GM12801 (cell line): ENCODE data around the gene CORT.

ENCODE experiments used
- TF ChIP-seq, protein P1 (sequence below): IDR thresholded peaks from one replicate; pipeline ENCODE4 v1.5.1; 2011; ENCODE audit warnings: control low read depth; ENCODE audit not compliant: insufficient read length; ENCODE audit errors: extremely low read depth

CORT gene

DNA sequence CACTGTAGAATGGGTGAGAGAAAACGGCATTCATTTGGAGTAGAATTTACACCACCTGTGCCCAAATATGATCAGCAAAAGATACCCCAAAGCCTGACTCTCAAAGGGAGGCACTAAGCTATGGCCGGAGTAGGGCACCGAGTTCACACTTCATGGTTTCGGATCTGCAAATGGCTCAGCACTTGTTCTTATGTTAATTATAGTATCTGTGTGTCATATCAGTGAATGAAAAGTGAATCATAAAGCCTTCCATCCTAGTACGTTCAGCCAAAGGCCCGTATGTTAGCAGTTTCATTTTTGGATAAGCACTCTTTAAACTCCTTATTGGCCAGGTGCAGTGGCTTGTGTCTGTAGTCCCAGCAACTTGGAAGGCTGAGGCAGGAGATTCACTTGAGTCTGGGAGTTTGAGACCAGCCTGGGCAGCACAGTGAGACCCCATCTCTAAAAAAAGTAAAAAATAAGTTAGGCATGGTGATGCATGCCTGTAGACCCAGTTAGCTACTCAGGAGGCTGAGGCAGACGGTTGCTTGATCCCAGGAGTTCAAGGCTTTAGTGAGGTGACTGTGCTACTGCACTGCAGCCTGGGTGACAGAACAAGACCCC is 4.9 kb upstream of the CORT start:
- TF ChIP-seq, protein P1, sequence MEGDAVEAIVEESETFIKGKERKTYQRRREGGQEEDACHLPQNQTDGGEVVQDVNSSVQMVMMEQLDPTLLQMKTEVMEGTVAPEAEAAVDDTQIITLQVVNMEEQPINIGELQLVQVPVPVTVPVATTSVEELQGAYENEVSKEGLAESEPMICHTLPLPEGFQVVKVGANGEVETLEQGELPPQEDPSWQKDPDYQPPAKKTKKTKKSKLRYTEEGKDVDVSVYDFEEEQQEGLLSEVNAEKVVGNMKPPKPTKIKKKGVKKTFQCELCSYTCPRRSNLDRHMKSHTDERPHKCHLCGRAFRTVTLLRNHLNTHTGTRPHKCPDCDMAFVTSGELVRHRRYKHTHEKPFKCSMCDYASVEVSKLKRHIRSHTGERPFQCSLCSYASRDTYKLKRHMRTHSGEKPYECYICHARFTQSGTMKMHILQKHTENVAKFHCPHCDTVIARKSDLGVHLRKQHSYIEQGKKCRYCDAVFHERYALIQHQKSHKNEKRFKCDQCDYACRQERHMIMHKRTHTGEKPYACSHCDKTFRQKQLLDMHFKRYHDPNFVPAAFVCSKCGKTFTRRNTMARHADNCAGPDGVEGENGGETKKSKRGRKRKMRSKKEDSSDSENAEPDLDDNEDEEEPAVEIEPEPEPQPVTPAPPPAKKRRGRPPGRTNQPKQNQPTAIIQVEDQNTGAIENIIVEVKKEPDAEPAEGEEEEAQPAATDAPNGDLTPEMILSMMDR, result no peak

DNA sequence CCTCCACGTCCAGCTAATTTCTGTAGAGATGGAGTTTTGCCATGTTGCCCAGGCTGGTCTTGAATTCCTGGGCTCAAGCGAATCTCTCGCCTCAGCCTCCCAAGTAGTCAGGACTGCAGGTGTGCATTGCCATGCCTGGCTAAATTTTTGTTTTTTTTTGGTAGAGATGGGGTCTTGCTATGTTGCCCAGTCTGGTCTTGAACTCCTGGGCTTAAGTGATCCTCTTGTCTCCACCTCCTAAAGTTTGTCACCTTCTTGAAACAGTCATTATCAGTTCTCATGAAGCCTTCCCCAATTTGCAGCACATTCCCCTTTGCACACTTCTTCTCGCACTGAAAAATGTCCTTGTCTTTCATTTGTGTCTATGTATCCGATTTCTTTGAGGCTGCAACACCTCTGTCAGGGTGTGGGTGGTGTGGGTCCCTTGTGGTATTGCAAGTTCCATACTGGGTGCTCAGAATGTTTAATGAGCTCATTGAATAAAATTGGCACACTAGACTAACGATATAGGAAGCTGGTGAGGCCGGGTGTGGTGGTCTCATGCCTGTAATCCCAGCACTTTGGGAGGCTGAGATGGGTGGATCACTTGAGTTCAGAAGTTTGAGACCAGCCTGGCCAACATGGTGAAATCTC is 2.9 kb upstream of the CORT start:
- TF ChIP-seq, protein P1, result no peak

DNA sequence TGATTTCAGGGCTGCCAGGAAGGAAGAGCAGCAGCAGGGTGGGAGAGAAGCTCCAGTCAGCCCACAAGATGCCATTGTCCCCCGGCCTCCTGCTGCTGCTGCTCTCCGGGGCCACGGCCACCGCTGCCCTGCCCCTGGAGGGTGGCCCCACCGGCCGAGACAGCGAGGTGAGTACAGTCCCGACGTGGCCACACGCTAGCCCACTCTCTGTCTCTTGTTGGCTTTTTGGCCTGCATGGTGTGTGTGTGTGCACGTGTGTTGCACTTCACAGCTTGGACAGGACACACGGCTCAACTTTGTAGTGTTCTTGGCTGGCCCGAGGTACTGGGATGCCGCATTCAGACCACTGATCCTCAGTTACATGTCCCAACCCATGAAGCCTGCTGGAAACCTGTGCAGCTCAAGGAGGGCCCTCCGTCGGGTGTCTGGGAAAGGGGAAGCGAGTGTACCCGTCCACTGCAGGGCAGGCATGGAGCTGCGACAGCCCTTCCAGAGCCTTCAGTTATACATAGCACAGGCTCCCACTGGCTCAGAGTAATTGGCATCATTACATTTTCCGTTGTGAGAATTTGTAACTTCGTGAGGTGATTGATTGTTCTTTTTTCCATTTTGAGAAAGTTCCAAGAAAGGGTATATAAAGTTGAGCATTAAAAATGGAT is 454 bp downstream of the CORT start:
- TF ChIP-seq, protein P1, result no peak

DNA sequence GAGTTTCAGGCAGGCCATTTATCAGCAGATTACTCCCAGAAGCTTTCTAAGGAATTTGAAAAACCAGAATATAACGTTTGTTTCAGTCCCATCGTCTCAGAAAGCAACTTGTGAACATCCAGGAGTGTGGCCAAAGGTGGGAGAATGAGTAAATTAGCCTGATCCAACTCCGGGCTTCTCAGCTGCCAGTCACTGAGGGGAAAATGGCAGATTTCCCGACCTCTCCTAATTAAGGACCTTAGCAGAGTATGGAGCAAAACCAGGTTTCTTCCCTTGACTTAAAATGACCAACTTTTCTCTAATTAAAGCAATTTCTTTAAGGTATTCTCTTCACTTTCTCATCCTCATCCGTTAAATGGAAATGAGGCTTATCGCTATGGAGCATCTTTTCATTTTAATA is 1.0 kb downstream of the CORT start:
- TF ChIP-seq, protein P1, result no peak

DNA sequence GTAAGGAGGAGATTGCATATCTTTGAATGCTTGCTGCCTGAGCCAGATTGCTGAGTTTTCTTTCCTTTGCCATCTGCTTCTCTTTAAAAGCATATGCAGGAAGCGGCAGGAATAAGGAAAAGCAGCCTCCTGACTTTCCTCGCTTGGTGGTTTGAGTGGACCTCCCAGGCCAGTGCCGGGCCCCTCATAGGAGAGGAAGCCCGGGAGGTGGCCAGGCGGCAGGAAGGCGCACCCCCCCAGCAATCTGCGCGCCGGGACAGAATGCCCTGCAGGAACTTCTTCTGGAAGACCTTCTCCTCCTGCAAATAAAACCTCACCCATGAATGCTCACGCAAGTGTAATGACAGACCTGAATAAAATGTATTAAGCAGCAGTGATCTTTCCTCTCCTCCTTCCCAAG is 1.5 kb downstream of the CORT start:
- TF ChIP-seq, protein P1, result no peak

DNA sequence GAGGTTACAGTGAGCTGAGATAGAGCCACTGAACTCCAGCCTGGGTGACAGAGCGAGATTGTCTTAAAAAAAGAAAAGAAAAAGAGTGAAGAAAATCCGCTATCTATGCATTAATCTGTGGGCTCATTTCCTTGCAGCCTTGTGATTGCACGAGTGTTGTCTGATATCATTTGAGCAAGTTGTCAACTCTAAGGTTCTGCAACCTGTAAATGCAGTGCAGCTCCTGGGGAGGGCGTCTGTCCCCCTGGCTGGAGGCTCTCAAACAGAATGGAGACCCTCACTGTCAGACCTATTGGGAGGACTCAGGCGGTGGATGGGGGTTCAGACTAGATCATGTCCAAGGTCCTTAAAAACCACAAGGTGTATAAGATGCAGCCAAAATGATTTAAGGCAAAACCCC is 6.2 kb downstream of the CORT start:
- TF ChIP-seq, protein P1, result no peak

DNA sequence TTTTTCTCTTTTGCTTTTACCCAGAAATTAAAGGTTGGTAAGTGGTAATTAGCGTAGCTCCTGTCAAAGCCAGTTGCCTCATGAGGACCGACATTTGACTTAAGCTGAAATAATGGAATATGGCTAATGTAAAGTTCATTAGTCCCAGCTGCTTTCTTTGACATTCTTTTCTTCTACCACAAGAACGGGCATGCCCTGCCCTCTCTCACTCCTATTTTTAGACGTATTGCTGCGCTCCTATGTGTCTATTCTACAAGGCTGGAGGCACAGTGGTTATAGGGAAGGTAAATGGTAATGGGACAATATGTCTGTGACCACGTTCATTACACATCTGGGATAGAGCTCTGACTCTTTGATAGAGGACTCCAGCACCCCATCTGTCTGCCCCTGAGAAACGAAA is 6.8 kb downstream of the CORT start:
- TF ChIP-seq, protein P1, result no peak
